DMS53 treated with DMSO at 0.1 percent for 48 hours (cell line): Measurements from ENCODE around the gene CACNA1H.

Source experiments
- DNase-seq: peaks from one replicate; lab custom pipeline; 2025; ENCODE audit not compliant: unreplicated experiment; lab: John Stamatoyannopoulos, UW

The CACNA1H gene

GRCh38 chr16:1210461-1210860, 57.6 kb downstream of the CACNA1H start:
- no peak for DNase-seq

- no peak for DNase-seq
Measured at GRCh38 chr16:1211451-1212268, 58.8 kb downstream of the CACNA1H start.

GRCh38 chr16:1212616-1213194, 59.8 kb downstream of the CACNA1H start:
- DNase-seq = no peak

GRCh38 chr16:1213231-1213630, 60.3 kb downstream of the CACNA1H start:
- no peak for DNase-seq

- DNase-seq = no peak
Measured at GRCh38 chr16:1213796-1214372, 61.0 kb downstream of the CACNA1H start.

GRCh38 chr16:1214719-1215118, 61.8 kb downstream of the CACNA1H start:
- no peak for DNase-seq

GRCh38 chr16:1215574-1216295, 62.8 kb downstream of the CACNA1H start:
- DNase-seq = no peak

GRCh38 chr16:1216296-1216619, 63.4 kb downstream of the CACNA1H start:
- no peak for DNase-seq

GRCh38 chr16:1216681-1217400, 63.9 kb downstream of the CACNA1H start:
- DNase-seq = no peak

- DNase-seq = no peak
Measured at GRCh38 chr16:1217526-1217925, 64.6 kb downstream of the CACNA1H start.

GRCh38 chr16:1218061-1218929, 65.4 kb downstream of the CACNA1H start:
- DNase-seq = no peak

- DNase-seq = no peak
Measured at GRCh38 chr16:1218930-1219611, 66.2 kb downstream of the CACNA1H start.

- DNase-seq = no peak
Measured at GRCh38 chr16:1220098-1220728, 67.3 kb downstream of the CACNA1H start.

- no peak for DNase-seq
Measured at GRCh38 chr16:1220841-1221627, 68.1 kb downstream of the CACNA1H start.

- no peak for DNase-seq
Measured at GRCh38 chr16:1221628-1222552, 69.0 kb downstream of the CACNA1H start.

GRCh38 chr16:1222553-1223354, 69.8 kb downstream of the CACNA1H start:
- DNase-seq = no peak
